GM12878 (cell line): ENCODE data around the gene MAST4. TPM values are rescaled to one million over a fixed set of nuclear protein-coding genes. Genes with fewer than 3 reads are reported as not detected.

Experiments
- ATAC-seq: fragments of 200-7000 bp; cut with Tn5 transposase; 3 replicates; pipeline ENCODE4 v1.9.1; 2020; ENCODE audit warnings: mild to moderate bottlenecking, moderate library complexity
- BruUV-seq: library from RNA; stranded (reverse); fragments of 400-500 nt; replicated peaks from 2 replicates; lab custom pipeline; 2021; lab: Mats Ljungman, UMichigan
- CTCF ChIA-PET: fragments of 300-600 bp; sonication (Branson Sonifier 250); formaldehyde crosslinking; extraction: SDS; loops from one replicate; lab custom pipeline; 2021; ENCODE audit warnings: inconsistent platforms; lab: Yijun Ruan, JAX
- POLR2A ChIA-PET: fragments of 350-600 bp; formaldehyde crosslinking; extraction: SDS; loops from one replicate; lab custom pipeline; 2021; ENCODE audit warnings: inconsistent platforms; lab: Charles Lee
- RAD21 ChIA-PET: fragments of 300-600 bp; sonication (Branson Sonifier 250); formaldehyde crosslinking; loops from one replicate; lab custom pipeline; 2023; ENCODE audit warnings: antibody characterized with exemption; ENCODE audit not compliant: unreplicated experiment; lab: Charles Lee
- SMC1A ChIA-PET: fragments of 300-600 bp; sonication (Branson Sonifier 250); formaldehyde crosslinking; loops from one replicate; lab custom pipeline; 2023; ENCODE audit not compliant: unreplicated experiment, uncharacterized antibody; lab: Charles Lee
- DNase-seq: peaks from one replicate; pipeline ENCODE4 v3.0.0-alpha.2; 2011; ENCODE audit warnings: low read depth, low spot score
- FAIRE-seq: peaks from 3 replicates; lab custom pipeline; 2011; peaks lifted over from hg19 to GRCh38; lab: Jason Lieb, UNC
- H2AFZ ChIP-seq: 2 replicates; pipeline ENCODE4 v1.6.0; 2011; ENCODE audit warnings: low read depth, low read length, control low read depth; ENCODE audit not compliant: control insufficient read depth
- H3K27ac ChIP-seq: 2 replicates; pipeline ENCODE4 v1.5.1; 2011; ENCODE audit warnings: control low read depth; ENCODE audit not compliant: control insufficient read depth, insufficient read depth
- H3K27me3 ChIP-seq, 2 experiments: replicated peaks in 1 of 2; 2 replicates each; pipeline versions ENCODE4 v1.6.0 to v1.6.1; 2011; ENCODE audit warnings: low read length in 1 of 2; ENCODE audit not compliant: control insufficient read depth in 2 of 2, insufficient read depth in 2 of 2
- H3K36me3 ChIP-seq, 2 experiments: 2 replicates each; pipeline ENCODE4 v1.5.1; 2011; ENCODE audit warnings: low read length in 1 of 2; ENCODE audit not compliant: control insufficient read depth in 2 of 2, insufficient read depth in 2 of 2
- H3K4me1 ChIP-seq: 2 replicates; pipeline ENCODE4 v1.6.1; 2011; ENCODE audit warnings: mild to moderate bottlenecking, low read length, moderate library complexity, mixed read lengths; ENCODE audit not compliant: control insufficient read depth, insufficient read depth
- H3K4me2 ChIP-seq: 2 replicates; pipeline ENCODE4 v1.6.0; 2011; ENCODE audit warnings: control low read depth; ENCODE audit not compliant: control insufficient read depth, insufficient read depth
- H3K4me3 ChIP-seq: fragments of 200-600 bp; sonication (generic); 2 replicates; pipeline ENCODE4 v1.5.1; 2016
- H3K79me2 ChIP-seq: 2 replicates; pipeline ENCODE4 v1.6.0; 2011; ENCODE audit warnings: low read length; ENCODE audit not compliant: control insufficient read depth, insufficient read depth
- H3K9ac ChIP-seq: 2 replicates; pipeline ENCODE4 v1.8.0; 2011; ENCODE audit warnings: low read length, control low read depth, mixed read lengths; ENCODE audit not compliant: control insufficient read depth, insufficient read depth
- H3K9me3 ChIP-seq: replicated peaks from 3 replicates; pipeline ENCODE4 v1.5.1; 2011; ENCODE audit warnings: mild to moderate bottlenecking, low read length; ENCODE audit not compliant: control insufficient read depth, insufficient read depth
- H4K20me1 ChIP-seq: 2 replicates; pipeline ENCODE4 v1.6.0; 2011; ENCODE audit not compliant: control insufficient read depth, insufficient read depth
- BACH1 ChIP-seq: fragments of 450-650 bp; IDR thresholded peaks from 2 replicates; pipeline ENCODE4 v1.6.1; 2017; ENCODE audit warnings: mild to moderate bottlenecking, borderline replicate concordance
- CBX3 ChIP-seq: fragments of 200-600 bp; sonication (generic); IDR thresholded peaks from 2 replicates; pipeline ENCODE4 v1.6.1; 2016; ENCODE audit warnings: low read depth, borderline replicate concordance
- ESRRA ChIP-seq: IDR thresholded peaks from 2 replicates; pipeline ENCODE4 v1.6.1; 2012; ENCODE audit warnings: mild to moderate bottlenecking, low read length, improper control_type of control experiment
- GATAD2B ChIP-seq: fragments of 450-650 bp; conservative IDR thresholded peaks from 2 replicates; pipeline ENCODE4 v1.6.1; 2017; ENCODE audit warnings: low read depth, mild to moderate bottlenecking, moderate library complexity
- MLLT1 ChIP-seq: fragments of 450-650 bp; IDR thresholded peaks from 2 replicates; pipeline ENCODE4 v1.6.1; 2016; ENCODE audit warnings: mild to moderate bottlenecking
- MYB ChIP-seq: fragments of 150-350 bp; IDR thresholded peaks from 2 replicates; pipeline ENCODE4 v1.6.1; 2014; ENCODE audit warnings: mild to moderate bottlenecking, low read depth, low read length, borderline replicate concordance
- NFYB ChIP-seq: IDR thresholded peaks from 2 replicates; pipeline ENCODE4 v1.6.1; 2011; ENCODE audit warnings: low read depth, mild to moderate bottlenecking, low read length, improper control_type of control experiment, moderate library complexity; ENCODE audit not compliant: insufficient read depth
- NR2C2 ChIP-seq: IDR thresholded peaks from 2 replicates; pipeline ENCODE4 v1.6.1; 2011; ENCODE audit warnings: borderline replicate concordance, low read depth; ENCODE audit not compliant: control insufficient read depth, insufficient read length
- RB1 ChIP-seq: fragments of 450-650 bp; formaldehyde crosslinking; IDR thresholded peaks from 2 replicates; pipeline ENCODE4 v1.6.1; 2017; ENCODE audit warnings: mild to moderate bottlenecking, borderline replicate concordance
- SUZ12 ChIP-seq: fragments of 200-600 bp; sonication (generic); IDR thresholded peaks from one replicate; pipeline ENCODE4 v1.6.1; 2018; ENCODE audit warnings: antibody characterized with exemption, mild to moderate bottlenecking; ENCODE audit not compliant: unreplicated experiment
- ZBTB11 ChIP-seq: fragments of 450-650 bp; formaldehyde crosslinking; IDR thresholded peaks from 2 replicates; pipeline ENCODE4 v1.5.0; 2022; ENCODE audit warnings: mild to moderate bottlenecking, missing genetic modification characterization
- WGBS: methylation state at CpG from one replicate; pipeline ENCODE4 v1.1.6; 2016; ENCODE audit warnings: low lambda C conversion rate; ENCODE audit not compliant: insufficient replicate concordance, insufficient coverage; ENCODE audit errors: missing lambda C conversion rate; 5-methylcytosine and 5-hydroxymethylcytosine counted together
- in situ Hi-C: fragments of 300-500 bp; cut with MboI; formaldehyde crosslinking; loops from 9 replicates; pipeline ENCODE4 v1.14.3; 2018; ENCODE audit warnings: mixed read lengths
- intact Hi-C: fragments of 100-400 bp; cut with micrococcal nuclease; formaldehyde crosslinking; loops from one replicate; pipeline ENCODE4 v1.14.2; 2022; ENCODE audit not compliant: unreplicated experiment
- polyA plus RNA-seq, 11 experiments: library from polyadenylated mRNA; depleted of rRNA in 4 of 11; unstranded in 6 of 11; stranded (reverse) in 5 of 11; fragments of >200 nt; fragmentation: Nextera tagmentation in 4 of 11; fragmentation: Illumina TruSeq in 1 of 11; extraction: Ambion mirVana in 4 of 11; extraction: Trizol in 1 of 11; gene quantifications; 1 replicate in 1 of 11; 2 replicates in 10 of 11; pipeline versions ENCODE4 v1.2.1 to v1.2.3, GENCODE V29; 2011 to 2016; ENCODE audit warnings: inconsistent platforms in 2 of 11, missing spikeins in 2 of 11, low read depth in 1 of 11
- total RNA-seq, 4 experiments: library from RNA; depleted of rRNA in 3 of 4; stranded (reverse); fragments of >200 nt in 3 of 4; fragmentation: Illumina TruSeq in 1 of 4; extraction: Trizol in 1 of 4; gene quantifications; 2 replicates each; pipeline versions ENCODE4 v1.2.1 to v1.2.3, GENCODE V29; 2013 to 2021
- TF ChIP-seq, protein P1 (sequence below): fragments of 450-650 bp; IDR thresholded peaks from 2 replicates; pipeline ENCODE4 v1.6.1; 2016; ENCODE audit warnings: mild to moderate bottlenecking

Gene MAST4
- total and polyA plus RNA-seq, 10 of the 15 experiments (the other 5 are each of a cell fraction or from before 2014, with no cell fraction given) = 0.02 to 1.6 (median 0.29) TPM; not detected in 1

DNA sequence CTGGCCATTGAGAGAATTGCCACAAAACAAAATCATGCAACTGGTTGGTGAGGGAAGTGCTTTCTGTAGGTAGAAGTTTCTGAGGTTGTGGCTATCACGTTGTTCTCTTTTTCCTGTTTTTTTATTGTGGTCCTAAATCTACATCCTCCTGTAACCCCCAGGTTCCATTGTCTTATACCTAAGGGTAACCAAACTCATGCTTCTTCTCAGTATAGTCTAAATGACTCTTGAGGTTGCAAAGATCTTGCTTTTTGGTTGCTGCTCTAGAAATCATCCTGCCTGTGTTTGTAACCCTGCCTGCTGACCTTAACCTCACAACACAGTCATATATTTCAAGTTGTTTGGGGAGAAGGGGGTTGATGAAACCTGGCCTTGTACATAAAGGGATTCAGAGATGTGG, 327.3 kb downstream of the MAST4 start:
- Histone ChIP-seq H3K36me3 (no peaks in the 10 kb centered on the region), H3K27me3 (no peaks in the 10 kb centered on the region), H4K20me1 (no peaks in the 10 kb centered on the region), H3K9me3 (no peaks in the 10 kb centered on the region), H3K4me2 (no peak overlapping the region), H2AFZ (no peak overlapping the region), H3K9ac (no peak overlapping the region), H3K4me3 (no peak overlapping the region), H3K4me1 (no peaks in the 10 kb centered on the region), H3K27ac (no peak overlapping the region), H3K79me2 (no peaks in the 10 kb centered on the region)
- FAIRE-seq (no peak), ATAC-seq (no peak), DNase-seq (no peak)
- 0% methylated on average over 1 of the region's 1 CpG for WGBS
- BruUV-seq = no TSS peak
- CTCF ChIA-PET = interaction anchor here (0.6 kb wide), 1 partner anchor 120 kb away, joined by 4 read pairs; no protein-coding TSS in a partner anchor
- SMC1A ChIA-PET = no interaction called here
- in situ Hi-C loops = no loop called here
- POLR2A ChIA-PET = no interaction called here
- RAD21 ChIA-PET = no interaction called here
- intact Hi-C loops = no loop called here
- no peak for TF ChIP-seq NFYB
- no peak for TF ChIP-seq MYB
- no peak for TF ChIP-seq NR2C2
- TF ChIP-seq RB1 = no peak
- TF ChIP-seq SUZ12 = no peak
- no peak for TF ChIP-seq CBX3
- TF ChIP-seq, protein P1, sequence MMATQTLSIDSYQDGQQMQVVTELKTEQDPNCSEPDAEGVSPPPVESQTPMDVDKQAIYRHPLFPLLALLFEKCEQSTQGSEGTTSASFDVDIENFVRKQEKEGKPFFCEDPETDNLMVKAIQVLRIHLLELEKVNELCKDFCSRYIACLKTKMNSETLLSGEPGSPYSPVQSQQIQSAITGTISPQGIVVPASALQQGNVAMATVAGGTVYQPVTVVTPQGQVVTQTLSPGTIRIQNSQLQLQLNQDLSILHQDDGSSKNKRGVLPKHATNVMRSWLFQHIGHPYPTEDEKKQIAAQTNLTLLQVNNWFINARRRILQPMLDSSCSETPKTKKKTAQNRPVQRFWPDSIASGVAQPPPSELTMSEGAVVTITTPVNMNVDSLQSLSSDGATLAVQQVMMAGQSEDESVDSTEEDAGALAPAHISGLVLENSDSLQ = no peak

DNA sequence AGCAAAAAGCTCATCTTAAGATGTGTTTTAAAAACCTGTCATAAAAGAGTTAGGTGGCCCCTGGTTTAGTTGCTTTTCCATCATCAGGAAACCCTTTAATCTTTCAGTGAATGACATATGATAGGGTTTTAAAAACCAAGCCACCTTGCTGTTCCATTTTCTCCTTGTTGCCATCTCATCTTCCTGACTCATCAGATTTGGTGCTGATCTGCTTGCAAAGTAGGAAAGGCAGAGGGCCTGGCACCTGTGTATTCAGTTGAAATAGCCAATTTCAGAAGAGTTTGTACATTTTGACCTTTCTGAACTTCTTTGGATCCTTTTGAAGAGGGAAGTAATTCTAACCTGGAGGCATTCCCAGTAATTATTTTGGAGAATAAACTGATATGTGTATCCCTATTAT, 327.7 kb downstream of the MAST4 start:
- H3K4me2 ChIP-seq = no peak overlapping the region
- no peaks in the 10 kb centered on the region for H3K27me3 ChIP-seq
- no peak overlapping the region for H3K27ac ChIP-seq
- FAIRE-seq (no peak), DNase-seq (no peak), ATAC-seq (no peak)
- ChIA-PET POLR2A (no interaction called here), SMC1A (no interaction called here), RAD21 (no interaction called here), CTCF (interaction anchor here (0.6 kb wide), 1 partner anchor 120 kb away, joined by 4 read pairs; no protein-coding TSS in a partner anchor)
- no peaks in the 10 kb centered on the region for H3K79me2 ChIP-seq
- no peak overlapping the region for H2AFZ ChIP-seq
- no peak overlapping the region for H3K4me3 ChIP-seq
- intact Hi-C loops = no loop called here
- no peaks in the 10 kb centered on the region for H3K4me1 ChIP-seq
- no peaks in the 10 kb centered on the region for H3K9me3 ChIP-seq
- no TSS peak for BruUV-seq
- H3K36me3 ChIP-seq = no peaks in the 10 kb centered on the region
- in situ Hi-C loops = no loop called here
- H4K20me1 ChIP-seq = no peaks in the 10 kb centered on the region
- no peak overlapping the region for H3K9ac ChIP-seq
- TF ChIP-seq BACH1 (no peak), ZBTB11 (CRISPR knock-in tag) (no peak), GATAD2B (no peak), MLLT1 (no peak), ESRRA (no peak)
